ENCODE data around the gene DMRT1. TPM values are rescaled to one million over a fixed set of nuclear protein-coding genes. Genes with fewer than 3 reads are reported as not detected.

The DMRT1 gene
- not detected in 2 replicates for total RNA-seq

DNA sequence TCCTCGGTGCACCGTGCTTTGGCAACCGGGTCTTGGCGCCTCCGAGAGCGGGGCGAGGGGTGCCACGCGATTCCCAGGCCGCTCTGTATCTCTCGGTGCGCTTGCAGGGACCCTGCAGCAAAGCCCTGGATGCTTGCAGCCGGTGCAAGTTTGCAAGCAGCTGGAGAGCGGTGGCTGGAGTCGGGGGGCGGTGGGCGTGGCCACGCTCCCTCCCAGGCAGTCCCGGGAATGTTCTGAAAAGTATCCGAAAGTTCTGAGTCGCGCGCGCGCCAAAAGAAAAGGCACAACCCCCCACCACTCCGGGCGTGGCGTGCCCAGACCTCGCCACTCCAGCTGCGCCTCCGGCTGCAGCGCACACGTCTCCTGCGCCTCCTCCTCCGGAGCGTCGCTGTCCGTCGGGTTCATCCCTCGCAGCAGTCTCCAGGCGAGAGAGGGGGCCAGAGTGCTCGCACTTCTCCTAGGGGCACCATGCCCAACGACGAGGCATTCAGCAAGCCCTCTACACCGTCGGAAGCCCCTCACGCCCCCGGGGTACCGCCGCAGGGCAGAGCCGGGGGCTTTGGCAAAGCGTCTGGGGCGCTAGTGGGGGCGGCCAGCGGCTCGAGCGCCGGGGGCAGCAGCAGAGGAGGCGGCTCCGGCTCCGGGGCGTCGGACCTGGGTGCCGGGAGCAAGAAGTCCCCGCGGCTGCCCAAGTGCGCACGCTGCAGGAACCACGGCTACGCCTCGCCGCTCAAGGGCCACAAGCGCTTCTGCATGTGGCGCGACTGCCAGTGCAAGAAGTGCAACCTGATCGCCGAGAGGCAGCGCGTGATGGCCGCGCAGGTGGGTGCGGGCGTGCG, at the start of gene DMRT1:
TSS of gene DMRT1 (plus strand) at position 327 of the 839 bp plus-strand sequence. CDS start at position 469, 142 bp downstream.
- DNase-seq (ENCODE audit: low read depth in 2 of 2) = no peak

DNA sequence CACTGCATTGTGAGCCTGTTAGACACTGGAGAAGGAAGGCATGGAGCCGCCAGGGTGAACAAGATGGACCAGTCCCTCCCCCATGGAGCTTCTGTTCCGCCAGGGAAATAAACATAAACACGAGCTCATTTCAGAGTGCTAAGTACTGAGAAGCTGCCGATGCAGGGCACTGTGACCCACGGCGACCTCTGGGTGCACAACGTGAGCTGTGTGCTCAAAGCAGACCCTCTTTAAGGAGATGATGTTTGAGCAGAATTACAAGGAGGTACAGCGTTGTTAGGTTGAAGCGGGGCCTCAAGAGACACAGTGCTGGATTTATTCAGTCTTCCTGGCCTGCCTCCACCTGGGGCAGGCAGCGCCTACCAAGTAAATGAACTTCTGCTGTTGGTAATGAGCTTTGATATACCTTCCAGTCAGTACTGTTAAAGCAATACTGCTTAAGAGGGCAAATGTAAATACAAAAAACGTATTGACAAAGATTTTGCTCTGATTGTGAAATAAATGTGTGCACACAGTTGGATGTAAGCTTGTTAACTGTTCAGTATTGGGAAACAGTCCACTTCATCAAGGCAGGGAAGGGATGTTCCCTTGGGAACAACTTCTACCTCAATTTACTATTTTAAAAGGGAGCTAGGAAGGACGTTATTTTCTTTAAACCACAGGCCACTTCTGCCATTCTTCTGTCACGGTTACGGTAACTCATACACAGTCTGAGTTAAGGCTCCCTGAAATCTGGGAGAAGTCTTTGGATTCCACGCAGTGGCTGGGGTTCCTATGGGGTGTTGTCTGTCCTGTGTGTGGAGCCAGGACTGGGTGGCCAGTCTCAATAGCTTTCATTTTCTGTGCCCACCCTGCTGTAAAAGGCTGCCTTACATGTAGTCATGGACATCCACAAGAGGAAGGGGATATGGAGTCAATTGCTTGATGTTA, 48.9 kb upstream of the DMRT1 start:
- no peak for DNase-seq (ENCODE audit: low read depth in 2 of 2)

DNA sequence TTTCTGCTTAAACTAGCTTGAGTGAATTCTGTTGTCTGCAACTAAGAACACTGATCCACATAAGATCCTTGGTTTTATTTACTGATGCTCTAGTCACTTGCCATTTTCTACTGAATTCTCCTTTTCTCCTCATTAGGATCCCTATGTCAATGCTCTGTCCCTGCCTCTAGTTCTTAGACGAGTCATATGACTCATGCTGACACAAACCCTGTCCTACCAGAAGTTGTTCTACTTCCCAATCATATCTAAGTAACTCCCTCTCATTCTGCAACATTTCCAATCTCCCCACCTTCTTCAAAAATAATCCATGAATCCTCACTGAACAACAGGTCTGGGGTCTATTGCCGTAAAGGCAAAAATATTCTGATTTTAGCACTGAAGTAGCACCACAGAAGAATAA, 47.1 kb upstream of the DMRT1 start:
- DNase-seq (ENCODE audit: low read depth in 2 of 2) = no peak

GRCh38 chr9:795869-796268, 45.6 kb upstream of the DMRT1 start:
- DNase-seq (ENCODE audit: low read depth in 2 of 2) = no peak

- peak; percentile 2 to 49 for DNase-seq (ENCODE audit: low read depth in 2 of 2)
Measured at GRCh38 chr9:800591-801150, 40.8 kb upstream of the DMRT1 start.

- DNase-seq (ENCODE audit: low read depth in 2 of 2) = peak; percentile 68 to 84
Measured at GRCh38 chr9:801399-802071, 40.0 kb upstream of the DMRT1 start.

- peak; percentile 12 to 25 for DNase-seq (ENCODE audit: low read depth in 2 of 2)
Measured at GRCh38 chr9:804026-804425, 37.5 kb upstream of the DMRT1 start.

DNA sequence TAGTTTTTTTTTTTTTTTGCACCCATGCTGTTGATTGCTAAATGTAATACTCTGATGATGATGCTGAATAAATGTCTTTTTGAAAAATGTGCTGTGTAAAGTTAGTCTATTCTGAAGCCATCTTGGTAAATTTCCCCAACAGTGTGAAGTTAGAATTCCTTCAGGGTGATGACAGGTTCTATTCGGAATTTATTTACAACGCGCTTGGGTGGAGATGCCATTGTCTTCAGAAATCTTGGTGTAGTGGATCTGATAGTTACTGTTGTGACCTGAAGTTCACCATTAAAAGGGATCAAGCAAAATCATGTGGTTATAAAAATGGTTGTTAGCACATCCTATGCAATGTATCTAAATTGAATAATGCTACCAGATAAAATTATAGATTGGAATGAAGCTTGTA, 36.3 kb upstream of the DMRT1 start:
- no peak for DNase-seq (ENCODE audit: low read depth in 2 of 2)

GRCh38 chr9:806285-807156, 35.0 kb upstream of the DMRT1 start:
- peak; percentile 46 to 69 for DNase-seq (ENCODE audit: low read depth in 2 of 2)

DNA sequence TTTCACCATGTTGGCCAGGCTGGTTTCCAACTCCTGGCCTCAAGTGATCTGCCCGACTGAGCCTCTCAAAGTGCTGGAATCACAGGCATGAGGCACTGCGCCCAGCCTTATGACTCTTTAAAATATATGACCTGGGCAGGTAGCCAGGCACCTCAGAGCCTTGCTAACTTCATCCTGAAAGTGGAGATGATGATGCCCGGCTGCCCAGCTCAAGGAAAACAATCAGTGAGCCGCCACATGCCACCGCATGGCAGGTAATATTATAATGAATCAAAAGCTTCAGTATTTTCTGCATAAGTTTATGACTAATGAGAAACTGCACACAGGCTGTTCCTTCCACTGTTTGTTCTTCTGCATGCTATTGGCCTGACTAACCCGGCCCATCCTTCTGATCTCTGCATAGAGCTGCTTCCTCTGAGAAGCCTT, 30.4 kb upstream of the DMRT1 start:
- peak in 1 of 2 donors; percentile 8 for DNase-seq (ENCODE audit: low read depth in 2 of 2)

DNA sequence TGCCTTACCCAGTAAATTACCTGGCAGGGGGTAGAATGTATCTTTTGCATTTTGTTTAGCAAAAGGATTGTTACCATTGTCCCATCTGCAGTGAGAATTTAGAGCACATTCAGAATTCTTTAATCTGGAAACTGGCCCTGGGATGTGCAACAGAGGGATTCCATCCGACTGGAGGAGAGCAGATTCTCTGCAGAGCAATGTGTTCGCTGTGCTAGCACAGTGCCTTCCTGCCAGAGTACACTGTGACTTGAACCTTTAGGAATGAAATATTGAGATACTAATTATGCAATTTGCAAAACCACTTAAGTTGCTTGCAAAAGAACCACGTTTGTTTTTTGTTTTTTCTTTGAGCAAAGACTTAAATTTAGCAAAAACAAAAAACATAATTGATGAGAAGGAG, 22.5 kb upstream of the DMRT1 start:
- no peak for DNase-seq (ENCODE audit: low read depth in 2 of 2)

DNA sequence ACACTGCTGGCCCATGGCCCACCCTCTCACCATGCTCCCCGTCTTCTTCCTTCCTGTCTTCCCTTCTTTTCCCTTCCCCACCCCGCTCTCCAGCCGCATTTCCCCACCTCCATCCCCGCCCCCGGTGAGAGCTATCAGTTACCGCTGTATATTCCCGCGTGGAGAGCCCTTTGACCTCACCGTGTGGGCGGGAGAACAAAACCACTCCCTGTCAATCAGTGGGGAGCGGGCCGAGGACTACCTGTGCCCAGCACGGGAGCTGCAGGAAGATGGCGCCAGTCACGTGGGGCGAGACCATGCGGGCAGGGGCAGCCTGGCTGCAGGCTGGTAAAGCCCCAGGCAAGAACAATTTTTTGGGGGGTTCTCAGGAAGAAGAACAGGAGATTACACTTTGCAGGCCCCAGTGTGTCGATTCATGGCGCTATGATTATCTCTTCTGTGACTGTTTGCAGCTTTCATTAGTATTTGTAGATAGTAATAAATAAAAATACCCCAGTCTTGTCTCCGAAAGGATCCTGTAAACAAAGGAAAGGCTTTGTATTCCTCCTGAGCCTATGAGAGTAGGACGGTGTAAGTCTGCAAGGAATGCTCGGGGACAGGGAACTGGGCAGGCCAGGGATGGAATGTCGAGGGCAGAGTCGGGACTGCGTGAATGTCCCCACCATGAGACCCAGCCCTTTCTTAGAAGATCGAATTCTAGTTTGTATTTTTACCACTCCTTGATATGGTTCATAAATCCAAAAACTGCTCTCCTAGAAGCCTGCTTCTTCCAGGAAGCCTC, 14.8 kb upstream of the DMRT1 start:
- no peak for DNase-seq (ENCODE audit: low read depth in 2 of 2)

GRCh38 chr9:840343-840742, 1.2 kb upstream of the DMRT1 start:
- DNase-seq (ENCODE audit: low read depth in 2 of 2) = no peak

DNA sequence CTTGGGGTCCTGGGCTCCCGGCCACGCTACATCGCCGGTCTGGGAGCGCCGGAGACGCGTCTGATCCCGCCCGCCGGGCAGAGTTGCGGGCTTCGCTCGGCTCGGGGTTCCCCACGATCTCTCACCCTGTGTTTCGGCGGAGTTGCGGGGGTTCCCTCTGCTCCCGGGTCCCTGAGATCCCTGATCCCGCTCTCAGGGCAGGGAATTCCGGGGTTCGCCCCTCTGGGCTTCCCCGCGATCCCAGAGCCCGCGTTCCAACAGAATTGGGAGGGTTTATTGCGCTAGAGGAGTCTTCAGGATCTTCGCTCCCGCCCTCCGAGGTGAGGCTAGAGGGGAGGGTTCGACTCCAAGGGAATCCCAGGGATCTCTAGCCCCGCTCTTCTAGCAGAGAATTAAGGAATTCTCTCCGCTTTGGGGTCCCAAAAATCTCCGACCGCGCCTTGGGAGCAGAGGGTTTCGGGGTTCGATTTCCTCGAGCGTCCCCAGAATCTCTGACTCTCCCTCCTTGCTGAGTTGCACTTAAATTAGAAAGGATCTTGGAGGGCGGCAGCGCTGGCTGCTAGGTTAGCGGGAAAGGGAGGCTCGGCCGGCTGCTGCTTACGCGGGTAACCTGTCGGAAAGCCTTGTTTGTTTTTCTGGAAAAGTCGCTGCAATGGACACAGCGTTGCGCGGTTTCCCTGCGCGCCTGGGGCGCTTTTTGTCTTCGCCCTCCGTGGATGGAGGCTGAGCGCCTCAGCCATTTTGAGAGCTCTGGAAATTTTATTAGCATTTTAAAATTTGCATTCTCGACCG, 1.3 kb downstream of the DMRT1 start:
- DNase-seq (ENCODE audit: low read depth in 2 of 2) = no peak

GRCh38 chr9:843427-843785, 1.9 kb downstream of the DMRT1 start:
- DNase-seq (ENCODE audit: low read depth in 2 of 2) = no peak

DNA sequence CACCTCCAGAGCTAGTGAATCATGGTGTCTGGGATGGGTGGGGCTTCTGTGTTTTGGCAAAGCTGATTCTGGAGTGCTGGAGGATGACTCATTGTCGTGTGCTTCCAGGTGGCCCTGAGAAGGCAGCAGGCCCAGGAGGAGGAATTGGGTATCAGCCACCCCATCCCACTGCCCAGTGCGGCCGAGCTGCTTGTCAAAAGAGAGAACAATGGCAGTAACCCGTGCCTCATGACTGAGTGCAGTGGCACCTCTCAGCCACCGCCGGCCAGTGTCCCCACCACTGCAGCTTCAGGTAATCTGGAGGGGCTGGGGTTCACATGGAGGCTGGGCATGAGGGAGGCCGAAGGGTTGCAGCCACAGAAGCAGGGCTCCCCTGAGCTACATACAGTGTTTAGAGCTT, 5.4 kb downstream of the DMRT1 start:
- DNase-seq (ENCODE audit: low read depth in 2 of 2) = no peak

GRCh38 chr9:847505-847904, 6.0 kb downstream of the DMRT1 start:
- no peak for DNase-seq (ENCODE audit: low read depth in 2 of 2)

GRCh38 chr9:849431-849830, 7.9 kb downstream of the DMRT1 start:
- no peak for DNase-seq (ENCODE audit: low read depth in 2 of 2)

GRCh38 chr9:852539-852938, 11.0 kb downstream of the DMRT1 start:
- no peak for DNase-seq (ENCODE audit: low read depth in 2 of 2)

Data from lung microvascular endothelial cell (primary cell).